Measurements from ENCODE around the gene SLC7A6OS. TPM values are rescaled to one million over a fixed set of nuclear protein-coding genes. Genes with fewer than 3 reads are reported as not detected.

The SLC7A6OS gene
- total RNA-seq, 4 donors from 2014 or later = 8.7 to 15.7 (median 11.5) TPM

DNA sequence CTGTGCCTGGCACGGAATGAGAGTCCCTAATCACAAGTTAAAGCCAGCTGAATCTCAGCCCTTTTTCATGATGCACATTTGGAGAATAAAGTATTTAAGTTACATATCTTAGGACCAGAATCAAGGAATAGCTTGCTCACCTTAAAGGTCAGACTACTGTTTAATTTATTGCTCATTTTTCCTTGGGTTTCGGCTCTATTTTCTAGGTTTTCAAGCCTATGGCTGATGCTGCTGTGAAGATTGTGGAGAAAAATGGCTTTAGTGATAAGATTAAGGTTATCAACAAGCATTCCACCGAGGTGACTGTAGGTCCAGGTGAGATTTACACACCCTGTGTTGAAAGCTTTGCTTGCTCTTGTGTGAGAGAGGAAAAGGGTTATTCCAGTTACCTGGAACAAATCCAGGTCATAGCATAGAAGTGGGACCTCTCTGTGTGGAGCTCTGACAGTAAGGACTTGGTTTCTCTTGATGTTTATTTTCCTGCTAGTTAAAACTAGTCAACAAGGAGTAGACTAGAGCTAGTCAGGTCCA, 18.2 kb upstream of the SLC7A6OS start:
- no peak for DNase-seq (ENCODE audit: extremely low spot score)
- intact Hi-C loops (cut with DNase I) = loop anchor here (1.0 kb wide), 1 partner anchor 68 kb away; no protein-coding TSS in a partner anchor
- 42% methylated on average over 3 of the region's 3 CpGs for WGBS
- Histone ChIP-seq H3K4me3 (no peak overlapping the region), H3K27me3 (no peaks in the 10 kb centered on the region), H3K27ac (replicated peaks in 1 of 4) (no peak overlapping the region), H3K36me3 (peaks cover 14 to 58% (median 45%) of the 10 kb centered on the region in 4 donors), H3K4me1 (peaks cover 10 to 20% (median 16%) of the 10 kb centered on the region in 4 donors), H3K9me3 (no peaks in the 10 kb centered on the region)
- TF ChIP-seq POLR2A (IDR thresholded peaks at IDR 0.05; ENCODE audit: low read depth) (no peak), POLR2AphosphoS5 (IDR thresholded peaks at IDR 0.05) (no peak), EP300 (IDR thresholded peaks at IDR 0.05) (no peak)
- TF ChIP-seq, protein P1, sequence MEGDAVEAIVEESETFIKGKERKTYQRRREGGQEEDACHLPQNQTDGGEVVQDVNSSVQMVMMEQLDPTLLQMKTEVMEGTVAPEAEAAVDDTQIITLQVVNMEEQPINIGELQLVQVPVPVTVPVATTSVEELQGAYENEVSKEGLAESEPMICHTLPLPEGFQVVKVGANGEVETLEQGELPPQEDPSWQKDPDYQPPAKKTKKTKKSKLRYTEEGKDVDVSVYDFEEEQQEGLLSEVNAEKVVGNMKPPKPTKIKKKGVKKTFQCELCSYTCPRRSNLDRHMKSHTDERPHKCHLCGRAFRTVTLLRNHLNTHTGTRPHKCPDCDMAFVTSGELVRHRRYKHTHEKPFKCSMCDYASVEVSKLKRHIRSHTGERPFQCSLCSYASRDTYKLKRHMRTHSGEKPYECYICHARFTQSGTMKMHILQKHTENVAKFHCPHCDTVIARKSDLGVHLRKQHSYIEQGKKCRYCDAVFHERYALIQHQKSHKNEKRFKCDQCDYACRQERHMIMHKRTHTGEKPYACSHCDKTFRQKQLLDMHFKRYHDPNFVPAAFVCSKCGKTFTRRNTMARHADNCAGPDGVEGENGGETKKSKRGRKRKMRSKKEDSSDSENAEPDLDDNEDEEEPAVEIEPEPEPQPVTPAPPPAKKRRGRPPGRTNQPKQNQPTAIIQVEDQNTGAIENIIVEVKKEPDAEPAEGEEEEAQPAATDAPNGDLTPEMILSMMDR (IDR thresholded peaks at IDR 0.05) = no peak

DNA sequence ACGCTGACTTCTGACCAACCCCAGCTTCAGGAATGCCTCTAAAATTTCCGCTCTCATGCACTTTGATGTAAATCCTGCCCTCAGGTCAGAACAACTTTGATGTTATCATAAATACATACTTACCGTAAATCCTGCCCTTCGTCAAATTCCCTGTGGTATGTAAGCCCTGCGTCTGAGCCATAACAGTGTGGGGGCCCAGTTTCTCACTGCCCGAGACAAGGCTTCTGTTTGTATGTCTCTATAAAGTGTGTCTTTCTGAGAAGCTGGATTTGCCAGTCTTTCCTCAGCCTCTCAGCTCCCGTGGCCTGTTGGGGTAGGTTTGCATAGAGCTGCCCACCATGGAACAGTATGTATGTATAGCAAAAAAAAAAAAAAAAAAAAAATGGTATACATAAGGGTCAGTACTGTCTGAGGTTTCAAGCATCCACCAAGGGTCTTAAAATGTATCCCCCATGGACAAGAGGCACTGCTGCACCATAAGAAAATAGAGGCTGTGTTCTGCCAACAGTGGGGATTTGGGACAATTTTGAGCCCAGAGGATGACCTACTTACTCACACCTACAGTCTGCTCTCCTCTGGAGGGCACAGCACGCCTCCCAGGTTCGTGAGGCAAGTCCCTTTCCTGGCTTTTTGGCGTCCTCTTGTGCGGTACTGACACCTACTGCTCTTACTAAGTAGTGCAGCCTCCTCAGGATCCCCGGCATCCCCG, 17.6 kb upstream of the SLC7A6OS start:
- DNase-seq (ENCODE audit: extremely low spot score) = peak; percentile 95
- no peak overlapping the region for H3K27ac ChIP-seq (replicated peaks in 1 of 4)
- intact Hi-C loops (cut with DNase I) = loop anchor here (1.0 kb wide), 1 partner anchor 67 kb away; no protein-coding TSS in a partner anchor
- no peak overlapping the region for H3K4me3 ChIP-seq
- H3K36me3 ChIP-seq = peaks cover 19 to 57% (median 46%) of the 10 kb centered on the region in 4 donors
- 38% methylated on average over 13 of the region's 13 CpGs for WGBS
- no peaks in the 10 kb centered on the region for H3K9me3 ChIP-seq
- no peaks in the 10 kb centered on the region for H3K27me3 ChIP-seq
- H3K4me1 ChIP-seq = peaks cover 10 to 17% (median 15%) of the 10 kb centered on the region in 4 donors
- TF ChIP-seq EP300 (IDR thresholded peaks at IDR 0.05) (no peak), POLR2A (IDR thresholded peaks at IDR 0.05; ENCODE audit: low read depth) (no peak), POLR2AphosphoS5 (IDR thresholded peaks at IDR 0.05) (peak; percentile 18 to 60)
- TF ChIP-seq, protein P1 (IDR thresholded peaks at IDR 0.05) = peak; percentile 89 to 98 (median 96)

DNA sequence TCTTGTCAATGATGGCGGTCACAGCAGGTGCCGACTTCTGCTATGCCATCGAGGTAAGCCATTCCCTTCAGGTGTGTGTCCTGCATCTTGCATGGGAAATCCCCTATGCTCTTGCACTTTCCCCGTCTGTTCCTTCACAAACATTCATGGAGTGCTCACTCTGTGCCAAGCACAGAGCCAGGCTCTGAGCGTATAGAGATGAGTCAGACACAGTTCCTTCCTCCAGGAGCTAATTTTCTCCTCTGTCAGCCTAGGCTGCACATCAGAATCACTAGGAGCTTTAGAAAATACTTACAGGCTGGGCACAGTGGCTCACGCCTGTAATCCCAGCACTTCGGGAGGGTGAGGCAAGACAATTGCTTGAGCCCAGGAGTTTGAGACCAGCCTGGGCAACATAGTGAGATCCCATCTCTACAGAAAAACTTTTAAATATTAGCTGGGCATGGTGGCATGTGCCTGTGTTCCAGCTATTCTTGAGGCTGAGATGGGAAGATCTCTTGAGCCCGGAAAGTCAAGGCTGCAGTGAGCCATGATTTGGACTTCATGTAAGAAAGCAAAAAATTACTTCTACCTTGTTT, 14.1 kb upstream of the SLC7A6OS start:
- WGBS = 95% methylated on average over 8 of the region's 8 CpGs
- no peak overlapping the region for H3K27ac ChIP-seq (replicated peaks in 1 of 4)
- intact Hi-C loops (cut with DNase I) = no loop called here
- H3K4me1 ChIP-seq = peaks cover 0 to 8% (median 0%) of the 10 kb centered on the region in 4 donors
- no peaks in the 10 kb centered on the region for H3K9me3 ChIP-seq
- H3K27me3 ChIP-seq = no peaks in the 10 kb centered on the region
- TF ChIP-seq EP300 (IDR thresholded peaks at IDR 0.05) = no peak
- TF ChIP-seq, protein P1 (IDR thresholded peaks at IDR 0.05) = no peak
- TF ChIP-seq POLR2AphosphoS5 (IDR thresholded peaks at IDR 0.05) = no peak
- TF ChIP-seq POLR2A (IDR thresholded peaks at IDR 0.05; ENCODE audit: low read depth) = no peak
- peaks cover 22 to 78% (median 63%) of the 10 kb centered on the region in 4 donors for H3K36me3 ChIP-seq
- no peak overlapping the region for H3K4me3 ChIP-seq
- DNase-seq (ENCODE audit: extremely low spot score) = no peak

DNA sequence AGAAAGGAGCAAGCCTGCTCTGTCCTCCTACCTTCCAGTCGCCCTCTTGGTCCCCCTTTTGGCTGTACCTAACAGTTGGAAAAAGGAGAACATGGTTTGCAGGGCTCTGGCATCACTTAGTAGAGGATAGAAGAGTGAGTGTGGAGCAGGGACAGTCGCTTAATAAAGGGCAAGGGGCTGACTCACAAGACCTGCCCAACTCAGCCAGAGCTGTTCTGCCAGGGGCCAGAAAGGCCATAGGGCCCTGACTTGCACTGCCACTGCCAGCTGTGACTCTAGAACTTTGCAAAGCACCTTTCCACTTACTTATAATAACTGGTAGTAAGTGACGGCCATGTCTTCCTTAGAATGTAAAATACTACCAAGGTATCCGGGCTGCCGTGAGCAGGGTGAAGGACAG, 13.6 kb upstream of the SLC7A6OS start:
- WGBS = 76% methylated on average over 3 of the region's 5 CpGs

More for the DNA sequence above, 13.6 kb upstream of the SLC7A6OS start:
- Histone ChIP-seq H3K27me3 (no peaks in the 10 kb centered on the region), H3K4me3 (no peak overlapping the region), H3K9me3 (no peaks in the 10 kb centered on the region), H3K36me3 (peaks cover 22 to 78% (median 63%) of the 10 kb centered on the region in 4 donors), H3K27ac (replicated peaks in 1 of 4) (no peak overlapping the region), H3K4me1 (peaks cover 0 to 8% (median 0%) of the 10 kb centered on the region in 4 donors)
- no peak for DNase-seq (ENCODE audit: extremely low spot score)
- intact Hi-C loops (cut with DNase I) = no loop called here
- no peak for TF ChIP-seq POLR2AphosphoS5 (IDR thresholded peaks at IDR 0.05)
- TF ChIP-seq EP300 (IDR thresholded peaks at IDR 0.05) = no peak
- TF ChIP-seq, protein P1 (IDR thresholded peaks at IDR 0.05) = no peak
- no peak for TF ChIP-seq POLR2A (IDR thresholded peaks at IDR 0.05; ENCODE audit: low read depth)
